ENCODE results near the gene COL26A1.

COL26A1 gene

GRCh38 chr7:101562531-101563197 lies 200.0 kb downstream of the COL26A1 start:
- DNase-seq: no peak
- TF ChIP-seq POLR2A (IDR thresholded peaks at IDR 0.05; ENCODE audit: low read length) (no peak), GATA1 (IDR thresholded peaks at IDR 0.05; ENCODE audit: low read depth, low read length) (no peak)

- TF ChIP-seq POLR2A (IDR thresholded peaks at IDR 0.05; ENCODE audit: low read length) (no peak), GATA1 (IDR thresholded peaks at IDR 0.05; ENCODE audit: low read depth, low read length) (no peak)
- no peak for DNase-seq
These were observed 200.7 kb downstream of the COL26A1 start for GRCh38 chr7:101563198-101563901.

GRCh38 chr7:101563943-101564777 lies 201.5 kb downstream of the COL26A1 start:
- DNase-seq: no peak
- no peak for TF ChIP-seq GATA1 (IDR thresholded peaks at IDR 0.05; ENCODE audit: low read depth, low read length)

- peak in 1 of 2 experiments; percentile 12 for DNase-seq
- TF ChIP-seq GATA1 (IDR thresholded peaks at IDR 0.05; ENCODE audit: low read depth, low read length) (no peak), POLR2A (IDR thresholded peaks at IDR 0.05; ENCODE audit: low read length) (no peak)
These were observed 202.1 kb downstream of the COL26A1 start for GRCh38 chr7:101564778-101565211.

- no peak for DNase-seq
- no peak for TF ChIP-seq POLR2A (IDR thresholded peaks at IDR 0.05; ENCODE audit: low read length)
- TF ChIP-seq GATA1 (IDR thresholded peaks at IDR 0.05; ENCODE audit: low read depth, low read length): no peak
These were observed 203.0 kb downstream of the COL26A1 start for GRCh38 chr7:101565601-101566209.

- DNase-seq: no peak
These were observed 204.6 kb downstream of the COL26A1 start for GRCh38 chr7:101567230-101567629.

GRCh38 chr7:101572156-101572555 lies 209.5 kb downstream of the COL26A1 start:
- TF ChIP-seq POLR2A (IDR thresholded peaks at IDR 0.05; ENCODE audit: low read length) (no peak), GATA1 (IDR thresholded peaks at IDR 0.05; ENCODE audit: low read depth, low read length) (no peak)
- no peak for DNase-seq

More at GRCh38 chr7:101567230-101567629, 204.6 kb downstream of the COL26A1 start:
- TF ChIP-seq GATA1 (IDR thresholded peaks at IDR 0.05; ENCODE audit: low read depth, low read length) (no peak), POLR2A (IDR thresholded peaks at IDR 0.05; ENCODE audit: low read length) (no peak)

GRCh38 chr7:101575168-101575567 lies 212.5 kb downstream of the COL26A1 start:
- no peak for TF ChIP-seq POLR2A (IDR thresholded peaks at IDR 0.05; ENCODE audit: low read length)
- no peak for TF ChIP-seq GATA1 (IDR thresholded peaks at IDR 0.05; ENCODE audit: low read depth, low read length)
- DNase-seq: no peak

GRCh38 chr7:101575721-101576120 lies 213.0 kb downstream of the COL26A1 start:
- no peak for DNase-seq
- TF ChIP-seq POLR2A (IDR thresholded peaks at IDR 0.05; ENCODE audit: low read length): no peak
- no peak for TF ChIP-seq GATA1 (IDR thresholded peaks at IDR 0.05; ENCODE audit: low read depth, low read length)

GRCh38 chr7:101576998-101577397 lies 214.3 kb downstream of the COL26A1 start:
- TF ChIP-seq GATA1 (IDR thresholded peaks at IDR 0.05; ENCODE audit: low read depth, low read length): no peak
- no peak for TF ChIP-seq POLR2A (IDR thresholded peaks at IDR 0.05; ENCODE audit: low read length)
- no peak for DNase-seq

GRCh38 chr7:101578552-101578951 lies 215.9 kb downstream of the COL26A1 start:
- TF ChIP-seq GATA1 (IDR thresholded peaks at IDR 0.05; ENCODE audit: low read depth, low read length): no peak
- no peak for TF ChIP-seq POLR2A (IDR thresholded peaks at IDR 0.05; ENCODE audit: low read length)
- DNase-seq: no peak

- no peak for TF ChIP-seq GATA1 (IDR thresholded peaks at IDR 0.05; ENCODE audit: low read depth, low read length)
- TF ChIP-seq POLR2A (IDR thresholded peaks at IDR 0.05; ENCODE audit: low read length): no peak
These were observed 217.9 kb downstream of the COL26A1 start for GRCh38 chr7:101580596-101580995.

GRCh38 chr7:101581891-101582290 lies 219.2 kb downstream of the COL26A1 start:
- DNase-seq: no peak
- TF ChIP-seq POLR2A (IDR thresholded peaks at IDR 0.05; ENCODE audit: low read length): no peak

More at GRCh38 chr7:101580596-101580995, 217.9 kb downstream of the COL26A1 start:
- DNase-seq: no peak

GRCh38 chr7:101582971-101583370 lies 220.3 kb downstream of the COL26A1 start:
- DNase-seq: no peak
- TF ChIP-seq GATA1 (IDR thresholded peaks at IDR 0.05; ENCODE audit: low read depth, low read length) (no peak), POLR2A (IDR thresholded peaks at IDR 0.05; ENCODE audit: low read length) (no peak)
